Measurements from ENCODE around the gene CELF5. TPM values are rescaled to one million over a fixed set of nuclear protein-coding genes. Genes with fewer than 3 reads are reported as not detected.
"Not testable (repeated sequence)": the region's sequence is repeated elsewhere in the genome, so short reads cannot be mapped to it uniquely, and the experiment has no call there.

Gene CELF5
- polyA plus RNA-seq, 12 donors = 0.04 to 8.5 (median 0.35) TPM; not detected in 1

GRCh38 chr19:3206216-3206953 is 18.1 kb upstream of the CELF5 start:
- DNase-seq = no peak

- no peak for DNase-seq
These were observed 16.8 kb upstream of the CELF5 start for GRCh38 chr19:3207461-3208242.

GRCh38 chr19:3208317-3209207 is 15.9 kb upstream of the CELF5 start:
- DNase-seq = no peak

GRCh38 chr19:3210347-3211017 is 14.0 kb upstream of the CELF5 start:
- DNase-seq = no peak

- no peak for DNase-seq
These were observed 13.3 kb upstream of the CELF5 start for GRCh38 chr19:3211191-3211590.

- no peak for DNase-seq
These were observed 11.3 kb upstream of the CELF5 start for GRCh38 chr19:3213159-3213558.

- no peak for DNase-seq
These were observed 7.6 kb upstream of the CELF5 start for GRCh38 chr19:3216874-3217273.

- no peak for DNase-seq
These were observed 3.9 kb upstream of the CELF5 start for GRCh38 chr19:3220576-3220975.

GRCh38 chr19:3221576-3221975 is 2.9 kb upstream of the CELF5 start:
- DNase-seq = not testable (repeated sequence)

- no peak for DNase-seq
These were observed 1.8 kb upstream of the CELF5 start for GRCh38 chr19:3222709-3223108.

GRCh38 chr19:3225169-3225485 is 666 bp downstream of the CELF5 start:
- no peak for DNase-seq

- DNase-seq = no peak
These were observed 1.2 kb downstream of the CELF5 start for GRCh38 chr19:3225677-3226093.

- DNase-seq = no peak
These were observed 2.7 kb downstream of the CELF5 start for GRCh38 chr19:3227054-3227626.

- no peak for DNase-seq
These were observed 4.9 kb downstream of the CELF5 start for GRCh38 chr19:3229346-3229743.

- DNase-seq = no peak
These were observed 5.5 kb downstream of the CELF5 start for GRCh38 chr19:3229888-3230496.

GRCh38 chr19:3231288-3231687 is 6.8 kb downstream of the CELF5 start:
- no peak for DNase-seq

- no peak for DNase-seq
These were observed 8.7 kb downstream of the CELF5 start for GRCh38 chr19:3233116-3233515.

- no peak for DNase-seq
These were observed 9.4 kb downstream of the CELF5 start for GRCh38 chr19:3233831-3234230.

- no peak for DNase-seq
These were observed 10.3 kb downstream of the CELF5 start for GRCh38 chr19:3234800-3235199.

GRCh38 chr19:3235604-3236003 is 11.1 kb downstream of the CELF5 start:
- not testable (repeated sequence) for DNase-seq

GRCh38 chr19:3236272-3236671 is 11.8 kb downstream of the CELF5 start:
- no peak for DNase-seq

Measured in muscle of arm (tissue), 12 donors.